Keratinocyte (primary cell): ENCODE measurements around the gene MSX2. TPM values are rescaled to one million over a fixed set of nuclear protein-coding genes. Genes with fewer than 3 reads are reported as not detected.

Source experiments
- DNase-seq: peaks from one replicate; pipeline ENCODE4 v3.0.0-alpha.2; 2011; ENCODE audit warnings: low read depth, missing footprints, low spot score
- FAIRE-seq: peaks from 2 replicates; lab custom pipeline; 2011; peaks lifted over from hg19 to GRCh38; lab: Jason Lieb, UNC
- H2AFZ ChIP-seq: 2 replicates; pipeline ENCODE4 v1.6.0; 2012; ENCODE audit warnings: low read length, control low read depth, inconsistent platforms; ENCODE audit not compliant: control insufficient read depth
- H3K27ac ChIP-seq: 2 replicates; pipeline ENCODE4 v1.5.1; 2011; ENCODE audit warnings: low read length; ENCODE audit not compliant: control insufficient read depth, insufficient read depth
- H3K27me3 ChIP-seq: 3 replicates; pipeline ENCODE4 v1.6.0; 2011; ENCODE audit warnings: low read length; ENCODE audit not compliant: control insufficient read depth, insufficient read depth; ENCODE audit errors: extremely low read depth
- H3K36me3 ChIP-seq, 2 experiments: 2 replicates in 1 of 2; 3 replicates in 1 of 2; pipeline ENCODE4 v1.5.1; 2011; ENCODE audit warnings: low read length in 2 of 2, mild to moderate bottlenecking in 1 of 2; ENCODE audit not compliant: control insufficient read depth in 2 of 2, insufficient read depth in 2 of 2; ENCODE audit errors: extremely low read depth in 1 of 2
- H3K4me1 ChIP-seq: 3 replicates; pipeline ENCODE4 v1.5.1; 2011; ENCODE audit warnings: low read length; ENCODE audit not compliant: control insufficient read depth, insufficient read depth; ENCODE audit errors: extremely low read depth
- H3K4me2 ChIP-seq: 3 replicates; pipeline ENCODE4 v1.6.0; 2011; ENCODE audit warnings: low read depth, low read length; ENCODE audit not compliant: control insufficient read depth, insufficient read depth; ENCODE audit errors: extremely low read depth
- H3K4me3 ChIP-seq, 3 experiments: fragments of 200-600 bp in 1 of 3; sonication (generic) in 1 of 3; 2 replicates in 2 of 3; 3 replicates in 1 of 3; pipeline ENCODE4 v1.5.1; 2011 to 2016; ENCODE audit warnings: low read length in 3 of 3, mild to moderate bottlenecking in 3 of 3, control low read depth in 2 of 3, inconsistent platforms in 1 of 3, low read depth in 1 of 3, mixed read lengths in 1 of 3, mixed run types in 1 of 3, moderate library complexity in 1 of 3; ENCODE audit not compliant: control insufficient read depth in 2 of 3, insufficient read depth in 2 of 3; ENCODE audit errors: extremely low read depth in 1 of 3
- H3K79me2 ChIP-seq: 2 replicates; pipeline ENCODE4 v1.6.0; 2012; ENCODE audit warnings: low read length; ENCODE audit not compliant: control insufficient read depth, insufficient read depth
- H3K9ac ChIP-seq: 3 replicates; pipeline ENCODE4 v1.6.0; 2011; ENCODE audit warnings: low read length; ENCODE audit not compliant: control insufficient read depth, insufficient read depth; ENCODE audit errors: extremely low read depth
- H3K9me1 ChIP-seq: 3 replicates; pipeline ENCODE4 v1.6.0; 2011; ENCODE audit warnings: low read length; ENCODE audit not compliant: control insufficient read depth, insufficient read depth; ENCODE audit errors: extremely low read depth
- H3K9me3 ChIP-seq: 2 replicates; pipeline ENCODE4 v1.5.1; 2012; ENCODE audit warnings: low read depth, low read length; ENCODE audit not compliant: control insufficient read depth
- H4K20me1 ChIP-seq: 3 replicates; pipeline ENCODE4 v1.6.0; 2011; ENCODE audit warnings: low read length; ENCODE audit not compliant: control insufficient read depth, insufficient read depth; ENCODE audit errors: extremely low read depth
- EZH2 ChIP-seq: IDR thresholded peaks from one replicate; pipeline ENCODE4 v1.6.1; 2012; ENCODE audit warnings: inconsistent platforms, mild to moderate bottlenecking, low read length, moderate library complexity
- dilution Hi-C: fragments of 300-500 bp; cut with MboI; formaldehyde crosslinking; loops from one replicate; pipeline ENCODE4 v1.7.0; 2020; ENCODE audit warnings: low sequenced_read_pairs; ENCODE audit not compliant: extremely low pct_ligation_motif_present
- polyA plus RNA-seq, 5 experiments: library from polyadenylated mRNA; depleted of rRNA in 3 of 5; stranded (reverse) in 3 of 5; stranded (forward) in 1 of 5; unstranded in 1 of 5; fragments of >200 nt; gene quantifications; 1 replicate in 1 of 5; 2 replicates in 3 of 5; 3 replicates in 1 of 5; pipeline versions ENCODE4 v1.2.1 to v1.2.3, GENCODE V29; 2011 to 2012; ENCODE audit warnings: missing spikeins in 2 of 5, low read depth in 1 of 5, low replicate concordance in 1 of 5
- TF ChIP-seq, protein P1 (sequence below), 3 experiments: IDR thresholded peaks in 1 of 3; conservative IDR thresholded peaks in 1 of 3; optimal IDR thresholded peaks in 1 of 3; 2 replicates in 2 of 3; 3 replicates in 1 of 3; pipeline versions ENCODE3 to v1.5.1; 2011; ENCODE audit warnings: low read length in 3 of 3, mild to moderate bottlenecking in 3 of 3, moderate library complexity in 2 of 3, control low read depth in 1 of 3, inconsistent platforms in 1 of 3; ENCODE audit not compliant: insufficient read depth in 2 of 3; ENCODE audit errors: extremely low read depth in 1 of 3

The MSX2 gene
- polyA plus RNA-seq, 1 donor (not counting 4 experiments of a cell fraction or from before 2014, with no cell fraction given): 2.7 TPM

GRCh38 chr5:174734571-174735497, 10.5 kb downstream of the MSX2 start:
- H3K9ac ChIP-seq: no peak overlapping the region
- TF ChIP-seq, protein P1, sequence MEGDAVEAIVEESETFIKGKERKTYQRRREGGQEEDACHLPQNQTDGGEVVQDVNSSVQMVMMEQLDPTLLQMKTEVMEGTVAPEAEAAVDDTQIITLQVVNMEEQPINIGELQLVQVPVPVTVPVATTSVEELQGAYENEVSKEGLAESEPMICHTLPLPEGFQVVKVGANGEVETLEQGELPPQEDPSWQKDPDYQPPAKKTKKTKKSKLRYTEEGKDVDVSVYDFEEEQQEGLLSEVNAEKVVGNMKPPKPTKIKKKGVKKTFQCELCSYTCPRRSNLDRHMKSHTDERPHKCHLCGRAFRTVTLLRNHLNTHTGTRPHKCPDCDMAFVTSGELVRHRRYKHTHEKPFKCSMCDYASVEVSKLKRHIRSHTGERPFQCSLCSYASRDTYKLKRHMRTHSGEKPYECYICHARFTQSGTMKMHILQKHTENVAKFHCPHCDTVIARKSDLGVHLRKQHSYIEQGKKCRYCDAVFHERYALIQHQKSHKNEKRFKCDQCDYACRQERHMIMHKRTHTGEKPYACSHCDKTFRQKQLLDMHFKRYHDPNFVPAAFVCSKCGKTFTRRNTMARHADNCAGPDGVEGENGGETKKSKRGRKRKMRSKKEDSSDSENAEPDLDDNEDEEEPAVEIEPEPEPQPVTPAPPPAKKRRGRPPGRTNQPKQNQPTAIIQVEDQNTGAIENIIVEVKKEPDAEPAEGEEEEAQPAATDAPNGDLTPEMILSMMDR (optimal IDR thresholded peaks at IDR 0.05 in 1 of 3, IDR thresholded peaks at IDR 0.05 in 1 of 3, conservative IDR thresholded peaks at IDR 0.05 in 1 of 3; ENCODE audit: extremely low read depth in 1 of 3, insufficient read depth in 2 of 3, low read length in 3 of 3): no peak
- no peak for TF ChIP-seq EZH2
- H3K4me2 ChIP-seq: peak overlapping the region; percentile 77
- no peak for DNase-seq
- peaks cover 30% of the 10 kb centered on the region for H3K27me3 ChIP-seq
- H3K4me1 ChIP-seq: peaks cover 5% of the 10 kb centered on the region
- H3K9me1 ChIP-seq: no peaks in the 10 kb centered on the region
- H3K4me3 ChIP-seq: peak overlapping the region in 1 of 3 experiments; percentile 27
- dilution Hi-C loops: no loop called here
- no peaks in the 10 kb centered on the region for H3K79me2 ChIP-seq
- no peaks in the 10 kb centered on the region for H4K20me1 ChIP-seq
- H3K27ac ChIP-seq: no peak overlapping the region
- no peak overlapping the region for H2AFZ ChIP-seq
- FAIRE-seq: no peak
- H3K9me3 ChIP-seq: no peaks in the 10 kb centered on the region
- no peaks in the 10 kb centered on the region for H3K36me3 ChIP-seq

DNA sequence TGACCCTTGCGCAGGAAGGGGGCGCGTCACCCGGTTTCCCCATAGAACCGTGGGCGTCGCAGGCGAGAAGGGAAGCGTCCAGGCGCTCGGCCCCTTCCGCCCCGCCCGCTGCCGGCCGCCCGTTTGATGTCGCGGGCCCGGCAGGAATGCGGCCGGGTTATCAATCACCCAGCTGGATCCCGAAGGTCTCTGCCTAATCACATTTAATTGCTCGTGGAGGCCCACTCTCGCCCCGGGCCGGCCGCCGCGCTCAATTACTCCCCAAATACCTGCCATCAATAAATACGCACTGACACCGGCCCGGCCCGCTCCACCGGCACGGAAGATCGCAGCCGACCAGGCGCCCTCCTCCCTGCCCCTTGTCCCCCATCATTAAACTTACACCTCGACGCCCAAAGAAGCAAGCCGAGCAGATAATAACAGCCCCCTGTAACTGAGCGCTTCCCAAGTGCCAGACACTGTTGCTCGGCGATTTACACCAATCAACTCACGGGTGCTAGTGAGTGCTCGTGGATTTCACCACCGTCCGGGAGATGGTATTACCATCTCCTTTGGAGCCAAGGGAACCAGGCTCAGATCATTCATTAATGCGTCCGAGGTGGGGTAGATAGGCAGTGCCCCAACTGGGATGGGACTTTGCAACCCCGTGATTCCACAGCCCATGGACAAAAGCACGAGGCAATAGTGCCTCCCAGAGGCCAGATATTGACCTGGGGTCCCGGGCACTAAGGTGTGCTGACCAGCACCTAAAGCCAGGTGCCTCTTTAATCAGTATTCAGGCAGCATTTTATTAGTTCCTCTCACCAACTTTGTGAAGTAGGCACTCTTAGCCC, 11.3 kb downstream of the MSX2 start:
- FAIRE-seq (peak; percentile 78), DNase-seq (no peak)
- Histone ChIP-seq H3K4me3 (peak overlapping the region; percentile 0 to 31 (median 27)), H3K79me2 (no peaks in the 10 kb centered on the region), H4K20me1 (no peaks in the 10 kb centered on the region), H3K27me3 (peaks cover 30% of the 10 kb centered on the region), H3K36me3 (no peaks in the 10 kb centered on the region), H3K4me2 (peak overlapping the region; percentile 77), H3K9me3 (no peaks in the 10 kb centered on the region), H3K4me1 (peaks cover 5% of the 10 kb centered on the region), H2AFZ (peak overlapping the region; percentile 1), H3K9ac (no peak overlapping the region), H3K27ac (no peak overlapping the region), H3K9me1 (no peaks in the 10 kb centered on the region)
- dilution Hi-C loops: no loop called here
- TF ChIP-seq, protein P1 (optimal IDR thresholded peaks at IDR 0.05 in 1 of 3, IDR thresholded peaks at IDR 0.05 in 1 of 3, conservative IDR thresholded peaks at IDR 0.05 in 1 of 3; ENCODE audit: extremely low read depth in 1 of 3, insufficient read depth in 2 of 3, low read length in 3 of 3): peak; percentile 60 to 85 (median 73)
- peak; percentile 62 for TF ChIP-seq EZH2
